Neural cell (in vitro differentiated cells): ENCODE data around the gene RUNX3. TPM values are rescaled to one million over a fixed set of nuclear protein-coding genes. Genes with fewer than 3 reads are reported as not detected.

Source experiments
- H2AFZ ChIP-seq: fragments of 200-600, 300-800 bp; sonication (generic), shearing (Covaris generic); 2 replicates; pipeline ENCODE4 v1.6.0; 2014; ENCODE audit warnings: low read depth, mild to moderate bottlenecking, antibody characterized with exemption, low read length, moderate library complexity
- H3F3A ChIP-seq: fragments of 200-600 bp; shearing (Covaris generic); 2 replicates; pipeline ENCODE4 v1.6.1; 2016; ENCODE audit warnings: mild to moderate bottlenecking, moderate library complexity, mixed read lengths, antibody characterized with exemption, low read length; ENCODE audit not compliant: insufficient read depth, poor library complexity, severe bottlenecking
- H3K27ac ChIP-seq: fragments of 200-600, 300-800 bp; sonication (generic), shearing (Covaris generic); 2 replicates; pipeline ENCODE4 v1.5.1; 2014; ENCODE audit warnings: mild to moderate bottlenecking, low read length, moderate library complexity
- H3K27me3 ChIP-seq: fragments of 300-800, 200-600 bp; sonication (generic), shearing (Covaris generic); 2 replicates; pipeline ENCODE4 v1.6.0; 2014; ENCODE audit warnings: mild to moderate bottlenecking, low read depth, low read length, moderate library complexity; ENCODE audit not compliant: insufficient read depth
- H3K36me3 ChIP-seq: fragments of 300-800, 200-600 bp; sonication (generic), shearing (Covaris generic); 2 replicates; pipeline ENCODE4 v1.5.1; 2014; ENCODE audit warnings: mild to moderate bottlenecking, antibody characterized with exemption, low read length, moderate library complexity; ENCODE audit not compliant: insufficient read depth
- H3K4me2 ChIP-seq: fragments of 300-800, 200-600 bp; sonication (generic), shearing (Covaris generic); 2 replicates; pipeline ENCODE4 v1.6.0; 2014; ENCODE audit warnings: mild to moderate bottlenecking, low read length
- H3K4me3 ChIP-seq: fragments of 300-800, 200-600 bp; sonication (generic), shearing (Covaris generic); 2 replicates; pipeline ENCODE4 v1.5.1; 2014; ENCODE audit warnings: mild to moderate bottlenecking, low read length, moderate library complexity
- H3K79me2 ChIP-seq: fragments of 200-600 bp; shearing (Covaris generic); replicated peaks from 2 replicates; pipeline ENCODE4 v1.6.0; 2014; ENCODE audit warnings: mild to moderate bottlenecking, low read length, moderate library complexity; ENCODE audit not compliant: insufficient read depth
- H3K9ac ChIP-seq: fragments of 300-800, 200-600 bp; sonication (generic), shearing (Covaris generic); 2 replicates; pipeline ENCODE4 v1.6.1; 2016; ENCODE audit warnings: mild to moderate bottlenecking, low read length, mixed read lengths
- H3K9me2 ChIP-seq: fragments of 200-600 bp; shearing (Covaris generic); 2 replicates; pipeline ENCODE4 v1.6.1; 2016; ENCODE audit warnings: mild to moderate bottlenecking, low read length, mixed read lengths; ENCODE audit not compliant: insufficient read depth
- H3K9me3 ChIP-seq: fragments of 200-600, 300-800 bp; sonication (generic), shearing (Covaris generic); 2 replicates; pipeline ENCODE4 v1.6.1; 2016; ENCODE audit warnings: mild to moderate bottlenecking, mixed run types, low read length, moderate library complexity, mixed read lengths
- H4K20me1 ChIP-seq: fragments of 200-600 bp; shearing (Covaris generic); 2 replicates; pipeline ENCODE4 v1.6.1; 2016; ENCODE audit warnings: mild to moderate bottlenecking, mixed run types; ENCODE audit not compliant: insufficient read depth
- EP300 ChIP-seq: fragments of 450-650 bp; conservative IDR thresholded peaks from 2 replicates; pipeline ENCODE4 v1.6.1; 2014; ENCODE audit warnings: antibody characterized with exemption, mild to moderate bottlenecking, moderate library complexity; ENCODE audit not compliant: poor library complexity, severe bottlenecking
- EZH2 ChIP-seq: fragments of 200-600, 300-800 bp; shearing (Covaris generic), sonication (generic); IDR thresholded peaks from 2 replicates; pipeline ENCODE4 v1.6.1; 2014; ENCODE audit warnings: antibody characterized with exemption, low read length, borderline replicate concordance, mild to moderate bottlenecking; ENCODE audit not compliant: insufficient read depth, poor library complexity, severe bottlenecking
- MXI1 ChIP-seq: fragments of 450-650 bp; conservative IDR thresholded peaks from 2 replicates; pipeline ENCODE4 v1.6.1; 2014; ENCODE audit warnings: antibody characterized with exemption, mild to moderate bottlenecking; ENCODE audit not compliant: poor library complexity, severe bottlenecking
- POLR2AphosphoS5 ChIP-seq: IDR thresholded peaks from 2 replicates; pipeline ENCODE4 v1.6.1; 2012
- RAD21 ChIP-seq: fragments of 450-650 bp; conservative IDR thresholded peaks from 2 replicates; pipeline ENCODE4 v1.6.1; 2014; ENCODE audit warnings: antibody characterized with exemption, mild to moderate bottlenecking, moderate library complexity
- SMC3 ChIP-seq: fragments of 450-650 bp; conservative IDR thresholded peaks from 2 replicates; pipeline ENCODE4 v1.6.1; 2014; ENCODE audit warnings: antibody characterized with exemption, mild to moderate bottlenecking, moderate library complexity; ENCODE audit not compliant: poor library complexity
- TAF1 ChIP-seq: IDR thresholded peaks from 2 replicates; pipeline ENCODE4 v1.6.1; 2012; ENCODE audit warnings: low read depth
- polyA plus RNA-seq: library from polyadenylated mRNA; depleted of rRNA; stranded (reverse); fragments of >200 nt; gene quantifications from 2 replicates; pipeline ENCODE4 v1.2.3, GENCODE V29; 2014
- TF ChIP-seq, protein P1 (sequence below): IDR thresholded peaks from 2 replicates; pipeline ENCODE4 v1.6.1; 2012; ENCODE audit warnings: borderline replicate concordance
- TF ChIP-seq, protein P2 (sequence below): fragments of 450-650 bp; IDR thresholded peaks from 2 replicates; pipeline ENCODE4 v1.5.1; 2014; ENCODE audit warnings: antibody characterized with exemption, mild to moderate bottlenecking, moderate library complexity; ENCODE audit not compliant: poor library complexity, severe bottlenecking

Gene RUNX3
- polyA plus RNA-seq, 1 donor from 2014 or later, result not detected

DNA sequence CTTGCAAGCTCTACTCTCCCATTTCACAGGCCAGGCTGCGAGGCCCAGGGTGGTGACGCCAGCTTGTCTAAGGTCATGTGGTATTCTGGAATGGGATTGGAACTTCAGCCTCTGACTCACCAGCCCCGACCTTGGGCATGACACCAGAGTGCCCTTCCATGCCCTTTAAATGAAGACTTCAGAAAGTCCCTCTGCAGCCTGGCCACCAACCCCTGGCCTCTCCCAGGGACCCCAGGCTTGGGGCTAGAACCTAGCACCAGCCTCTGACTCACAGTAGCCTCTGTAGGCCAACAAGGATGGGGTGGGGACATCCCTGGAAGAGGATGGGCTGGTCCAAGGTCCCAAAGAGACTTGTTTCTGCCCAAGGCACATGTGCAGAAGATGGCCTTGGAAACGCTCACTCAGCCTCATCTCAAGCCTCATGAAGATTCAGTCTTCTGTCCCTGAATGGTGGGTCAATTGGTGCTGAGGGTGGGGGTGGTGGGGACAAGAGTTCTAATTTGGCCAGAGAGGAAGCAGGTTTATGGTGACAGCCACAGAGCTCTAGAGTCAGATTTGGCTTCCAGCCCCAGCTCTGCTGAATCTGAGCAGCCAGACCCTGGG lies 36.1 kb upstream of the RUNX3 start:
- H3K4me3 ChIP-seq, result no peak overlapping the region
- H3K9ac ChIP-seq, result no peak overlapping the region
- H3K9me2 ChIP-seq, result no peaks in the 10 kb centered on the region
- TF ChIP-seq SMC3 (no peak), TAF1 (no peak), POLR2AphosphoS5 (no peak), EZH2 (no peak), MXI1 (no peak)
- TF ChIP-seq, protein P1, sequence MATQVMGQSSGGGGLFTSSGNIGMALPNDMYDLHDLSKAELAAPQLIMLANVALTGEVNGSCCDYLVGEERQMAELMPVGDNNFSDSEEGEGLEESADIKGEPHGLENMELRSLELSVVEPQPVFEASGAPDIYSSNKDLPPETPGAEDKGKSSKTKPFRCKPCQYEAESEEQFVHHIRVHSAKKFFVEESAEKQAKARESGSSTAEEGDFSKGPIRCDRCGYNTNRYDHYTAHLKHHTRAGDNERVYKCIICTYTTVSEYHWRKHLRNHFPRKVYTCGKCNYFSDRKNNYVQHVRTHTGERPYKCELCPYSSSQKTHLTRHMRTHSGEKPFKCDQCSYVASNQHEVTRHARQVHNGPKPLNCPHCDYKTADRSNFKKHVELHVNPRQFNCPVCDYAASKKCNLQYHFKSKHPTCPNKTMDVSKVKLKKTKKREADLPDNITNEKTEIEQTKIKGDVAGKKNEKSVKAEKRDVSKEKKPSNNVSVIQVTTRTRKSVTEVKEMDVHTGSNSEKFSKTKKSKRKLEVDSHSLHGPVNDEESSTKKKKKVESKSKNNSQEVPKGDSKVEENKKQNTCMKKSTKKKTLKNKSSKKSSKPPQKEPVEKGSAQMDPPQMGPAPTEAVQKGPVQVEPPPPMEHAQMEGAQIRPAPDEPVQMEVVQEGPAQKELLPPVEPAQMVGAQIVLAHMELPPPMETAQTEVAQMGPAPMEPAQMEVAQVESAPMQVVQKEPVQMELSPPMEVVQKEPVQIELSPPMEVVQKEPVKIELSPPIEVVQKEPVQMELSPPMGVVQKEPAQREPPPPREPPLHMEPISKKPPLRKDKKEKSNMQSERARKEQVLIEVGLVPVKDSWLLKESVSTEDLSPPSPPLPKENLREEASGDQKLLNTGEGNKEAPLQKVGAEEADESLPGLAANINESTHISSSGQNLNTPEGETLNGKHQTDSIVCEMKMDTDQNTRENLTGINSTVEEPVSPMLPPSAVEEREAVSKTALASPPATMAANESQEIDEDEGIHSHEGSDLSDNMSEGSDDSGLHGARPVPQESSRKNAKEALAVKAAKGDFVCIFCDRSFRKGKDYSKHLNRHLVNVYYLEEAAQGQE, result no peak
- no peaks in the 10 kb centered on the region for H3K9me3 ChIP-seq
- H3K4me2 ChIP-seq, result no peak overlapping the region
- H3K27ac ChIP-seq, result no peak overlapping the region
- H3K27me3 ChIP-seq, result no peaks in the 10 kb centered on the region
- no peak overlapping the region for H2AFZ ChIP-seq
- H3K79me2 ChIP-seq, result no peaks in the 10 kb centered on the region
- no peaks in the 10 kb centered on the region for H4K20me1 ChIP-seq
- H3K36me3 ChIP-seq, result no peaks in the 10 kb centered on the region
- H3F3A ChIP-seq, result no peaks in the 10 kb centered on the region

DNA sequence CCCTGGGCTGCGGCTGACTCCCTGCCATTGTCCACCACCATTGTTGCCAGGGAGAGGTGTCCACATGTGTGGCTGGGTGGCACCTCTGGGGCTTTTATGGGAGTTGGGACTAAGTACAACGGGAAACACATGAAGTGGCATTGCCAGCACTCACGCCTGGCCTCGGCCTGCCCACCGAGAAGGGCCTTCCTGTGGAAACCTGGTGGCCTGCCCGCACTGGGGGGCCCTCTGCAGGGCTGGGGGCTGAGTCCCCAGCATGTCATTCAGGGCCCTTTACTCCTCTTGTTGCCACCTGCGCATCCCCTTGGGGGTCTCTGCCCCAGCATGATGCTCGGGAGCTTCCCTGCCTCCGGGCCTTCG lies 35.5 kb upstream of the RUNX3 start:
- TF ChIP-seq SMC3 (no peak), RAD21 (no peak), POLR2AphosphoS5 (no peak), TAF1 (no peak), MXI1 (no peak), EP300 (no peak), EZH2 (no peak)
- TF ChIP-seq, protein P2, sequence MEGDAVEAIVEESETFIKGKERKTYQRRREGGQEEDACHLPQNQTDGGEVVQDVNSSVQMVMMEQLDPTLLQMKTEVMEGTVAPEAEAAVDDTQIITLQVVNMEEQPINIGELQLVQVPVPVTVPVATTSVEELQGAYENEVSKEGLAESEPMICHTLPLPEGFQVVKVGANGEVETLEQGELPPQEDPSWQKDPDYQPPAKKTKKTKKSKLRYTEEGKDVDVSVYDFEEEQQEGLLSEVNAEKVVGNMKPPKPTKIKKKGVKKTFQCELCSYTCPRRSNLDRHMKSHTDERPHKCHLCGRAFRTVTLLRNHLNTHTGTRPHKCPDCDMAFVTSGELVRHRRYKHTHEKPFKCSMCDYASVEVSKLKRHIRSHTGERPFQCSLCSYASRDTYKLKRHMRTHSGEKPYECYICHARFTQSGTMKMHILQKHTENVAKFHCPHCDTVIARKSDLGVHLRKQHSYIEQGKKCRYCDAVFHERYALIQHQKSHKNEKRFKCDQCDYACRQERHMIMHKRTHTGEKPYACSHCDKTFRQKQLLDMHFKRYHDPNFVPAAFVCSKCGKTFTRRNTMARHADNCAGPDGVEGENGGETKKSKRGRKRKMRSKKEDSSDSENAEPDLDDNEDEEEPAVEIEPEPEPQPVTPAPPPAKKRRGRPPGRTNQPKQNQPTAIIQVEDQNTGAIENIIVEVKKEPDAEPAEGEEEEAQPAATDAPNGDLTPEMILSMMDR, result no peak
- TF ChIP-seq, protein P1, result no peak
- H3K27ac ChIP-seq, result no peak overlapping the region
- no peak overlapping the region for H3K4me2 ChIP-seq
- H2AFZ ChIP-seq, result no peak overlapping the region
- no peak overlapping the region for H3K4me3 ChIP-seq
- H3K79me2 ChIP-seq, result no peaks in the 10 kb centered on the region
- H3F3A ChIP-seq, result no peaks in the 10 kb centered on the region
- H4K20me1 ChIP-seq, result no peaks in the 10 kb centered on the region
- no peak overlapping the region for H3K9ac ChIP-seq
- H3K9me3 ChIP-seq, result no peaks in the 10 kb centered on the region
- no peaks in the 10 kb centered on the region for H3K36me3 ChIP-seq
- H3K27me3 ChIP-seq, result no peaks in the 10 kb centered on the region
- no peaks in the 10 kb centered on the region for H3K9me2 ChIP-seq
